ENCODE data around the gene KPNA1.
A peak's percentile ranks its signal among the peaks of the same experiment; 100 is the strongest.
"Not testable (repeated sequence)": the region's sequence is repeated elsewhere in the genome, so short reads cannot be mapped to it uniquely, and the experiment has no call there.

The KPNA1 gene

DNA sequence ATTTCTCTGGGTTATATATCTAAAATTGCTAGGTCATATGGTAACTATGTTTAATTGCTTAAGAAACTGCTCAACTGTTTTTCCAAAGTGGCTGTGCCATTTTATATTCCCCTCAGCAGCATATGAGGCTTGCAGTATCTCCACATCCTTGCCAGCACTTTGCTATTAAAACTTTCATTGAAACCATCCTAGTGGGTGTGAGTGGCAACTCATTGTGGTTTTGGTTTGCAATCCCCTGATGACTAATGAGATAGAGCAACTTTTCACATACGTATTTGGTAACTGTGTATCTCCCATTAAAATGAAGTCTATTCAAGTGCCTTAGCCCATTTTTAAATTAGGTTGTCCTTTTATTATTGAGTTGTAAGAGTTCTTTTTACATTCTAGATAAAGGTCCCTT, 17.3 kb downstream of the KPNA1 start:
- intact Hi-C loops (cut with DNase I), result no loop called here
- no peak for DNase-seq

DNA sequence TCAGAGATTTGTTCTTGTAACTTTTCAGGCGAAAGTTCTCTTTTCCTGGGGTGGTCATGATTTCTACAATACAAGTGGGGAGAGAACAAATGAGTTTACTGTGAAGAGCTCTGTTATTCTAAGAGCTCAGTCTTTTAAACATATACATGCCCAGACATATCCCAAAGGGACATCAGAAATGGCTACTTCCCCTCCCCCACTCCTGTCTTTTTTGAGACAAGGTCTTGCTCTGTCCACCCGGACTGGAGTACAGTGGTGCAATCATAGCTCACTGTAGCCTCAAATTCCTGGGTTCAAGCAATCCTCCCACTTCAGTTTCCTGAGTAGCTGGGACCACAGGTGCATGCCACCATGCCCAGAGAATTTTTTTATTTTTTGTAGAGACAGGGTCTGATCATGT, 18.2 kb downstream of the KPNA1 start:
- DNase-seq, result no peak
- intact Hi-C loops (cut with DNase I), result no loop called here

DNA sequence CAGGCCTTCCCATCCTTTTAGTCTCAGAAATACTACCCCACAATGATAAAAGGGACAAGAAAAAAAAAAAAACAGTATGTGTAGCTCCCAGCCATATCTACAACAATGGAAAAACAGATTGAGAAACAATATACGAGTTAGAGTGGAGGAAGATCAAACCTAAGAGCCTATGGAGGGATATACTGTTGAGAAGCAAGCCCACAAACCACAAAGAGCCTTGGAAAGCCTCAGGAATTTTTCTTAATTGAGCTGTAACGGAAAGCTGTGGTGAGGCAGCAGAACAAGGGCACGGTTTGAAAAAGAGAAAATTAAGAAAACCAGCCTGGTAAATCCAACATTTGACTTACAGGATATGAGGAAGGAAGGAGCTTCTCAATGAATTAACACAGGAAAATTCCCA, 21.4 kb downstream of the KPNA1 start:
- intact Hi-C loops (cut with DNase I), result no loop called here
- no peak for DNase-seq

DNA sequence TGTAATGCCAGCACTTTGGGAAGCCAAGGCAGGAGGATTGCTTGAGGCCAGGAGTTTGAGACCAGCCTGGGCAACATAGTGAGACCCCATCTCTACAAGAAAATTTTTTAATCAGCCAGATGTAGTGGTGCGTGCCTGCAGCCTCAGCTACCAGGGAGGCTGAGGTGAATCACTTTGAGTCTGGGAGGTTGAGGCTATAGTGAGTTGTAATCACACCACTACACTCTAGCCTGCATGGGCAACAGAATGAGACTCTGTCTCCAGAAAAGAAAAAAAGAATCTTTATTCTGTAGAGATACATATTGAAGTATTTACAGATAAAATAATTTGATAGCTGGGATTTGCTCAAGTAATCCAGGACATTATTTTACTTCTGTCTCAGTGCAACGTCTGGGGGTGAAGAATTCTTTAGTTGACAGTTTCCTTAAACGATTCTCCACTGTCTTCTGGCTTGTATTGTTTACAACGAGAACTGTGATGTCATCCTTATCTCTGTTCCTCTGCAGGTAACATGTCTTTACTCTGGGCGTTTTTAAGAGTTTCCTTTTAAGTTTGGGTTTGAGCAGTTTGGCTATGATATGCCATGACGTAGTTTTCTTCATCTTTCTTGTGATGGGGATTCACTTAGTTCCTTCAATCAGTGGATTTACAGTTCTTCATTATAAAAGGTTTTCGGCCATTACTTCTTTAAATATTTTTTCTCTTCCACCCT, 26.3 kb downstream of the KPNA1 start:
- intact Hi-C loops (cut with DNase I), result no loop called here
- DNase-seq, result no peak

DNA sequence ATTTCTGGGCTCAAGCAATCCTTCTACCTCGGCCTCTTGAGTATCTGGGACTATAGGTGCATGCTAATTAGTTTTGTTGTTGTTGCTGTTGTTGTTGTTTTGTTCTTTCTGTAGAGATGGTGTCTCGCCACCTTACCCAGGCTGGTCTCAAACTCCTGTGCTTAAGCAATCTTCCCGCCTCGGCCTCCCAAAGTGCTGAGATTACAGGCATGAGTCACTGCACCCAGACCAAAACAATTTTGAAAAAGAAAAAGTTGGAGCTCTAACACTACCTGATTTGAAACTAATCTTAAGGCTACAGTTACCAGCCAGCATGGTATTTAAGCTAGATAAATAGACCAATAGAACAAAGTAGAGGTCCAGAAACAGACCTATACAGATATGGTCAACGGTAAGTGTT, 29.8 kb downstream of the KPNA1 start:
- intact Hi-C loops (cut with DNase I), result no loop called here
- DNase-seq, result peak in 1 of 42 donors; percentile 16

DNA sequence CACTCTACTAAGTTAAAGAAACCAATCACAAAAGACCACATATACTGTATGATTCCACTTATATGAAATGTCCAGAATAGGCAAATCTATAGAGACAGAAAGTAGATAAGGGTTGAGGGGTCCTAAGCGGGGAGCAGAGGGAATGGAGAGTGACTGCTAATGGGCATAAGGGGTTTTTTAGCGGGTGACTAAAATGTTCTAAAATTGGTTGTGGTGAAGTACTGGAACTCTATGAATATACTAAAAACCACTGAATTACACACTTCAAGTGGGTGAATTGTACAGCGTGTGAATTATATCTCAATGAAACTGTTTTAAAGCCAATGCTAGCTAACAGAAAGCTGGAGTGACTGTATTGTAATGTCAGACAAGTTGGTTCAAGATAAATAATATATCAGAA, 33.3 kb downstream of the KPNA1 start:
- intact Hi-C loops (cut with DNase I), result no loop called here

DNA sequence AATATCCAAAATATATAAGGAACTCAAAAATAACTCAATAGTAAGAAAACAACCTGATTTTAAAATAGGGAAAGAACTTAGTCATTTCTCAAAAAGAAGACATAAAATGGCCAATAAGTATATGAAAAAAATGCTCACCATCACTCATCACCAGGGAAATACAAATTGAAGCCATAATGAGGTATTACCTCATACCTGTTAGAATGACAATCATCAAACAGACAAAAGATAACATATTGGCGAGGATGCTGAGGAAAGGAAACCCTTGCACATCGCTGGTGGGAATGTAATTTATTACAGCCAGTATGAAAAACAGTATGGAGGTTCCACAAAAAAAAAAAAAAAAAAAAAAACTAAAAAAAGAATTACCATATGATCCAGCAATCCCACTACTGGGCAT, 38.2 kb downstream of the KPNA1 start:
- DNase-seq, result no peak
- intact Hi-C loops (cut with DNase I), result no loop called here

More for the DNA sequence above, 33.3 kb downstream of the KPNA1 start:
- DNase-seq, result no peak

DNA sequence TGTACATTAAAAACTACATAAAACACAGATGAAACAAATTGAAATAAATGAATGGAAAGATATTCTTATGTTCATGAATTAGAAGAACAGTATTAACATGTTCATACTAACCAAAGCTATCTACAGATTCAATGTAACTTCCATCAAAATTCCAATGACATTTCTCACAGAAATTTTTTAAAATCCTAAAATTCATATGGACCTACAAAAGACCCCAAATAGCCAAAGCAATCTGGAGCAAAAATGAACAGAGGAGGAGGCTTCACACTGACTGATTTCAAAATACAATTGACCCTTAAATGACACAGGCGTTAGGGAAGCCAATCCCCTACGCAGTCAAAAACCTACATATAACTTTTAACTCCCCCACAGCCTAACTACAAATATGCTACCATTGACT, 39.4 kb downstream of the KPNA1 start:
- DNase-seq, result no peak
- intact Hi-C loops (cut with DNase I), result no loop called here

DNA sequence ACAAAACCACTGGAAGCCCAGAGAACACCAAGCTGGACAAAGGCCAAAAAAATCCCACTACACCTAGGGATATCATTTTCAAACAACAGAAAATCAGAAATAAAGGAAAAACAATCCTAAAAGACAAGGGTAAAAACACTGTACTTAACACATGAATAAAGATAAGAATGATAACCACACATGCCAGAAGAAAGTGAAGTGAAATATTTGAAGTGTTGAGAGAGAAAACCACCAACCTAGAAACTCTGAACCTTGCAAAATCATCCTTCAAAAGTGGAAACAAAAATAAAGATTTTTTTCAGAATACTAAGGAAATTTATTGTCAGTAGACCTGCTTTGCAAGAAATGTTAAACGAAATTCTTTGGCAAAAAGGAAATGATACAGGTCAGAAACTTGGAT, 45.1 kb downstream of the KPNA1 start:
- intact Hi-C loops (cut with DNase I), result no loop called here
- DNase-seq, result no peak

DNA sequence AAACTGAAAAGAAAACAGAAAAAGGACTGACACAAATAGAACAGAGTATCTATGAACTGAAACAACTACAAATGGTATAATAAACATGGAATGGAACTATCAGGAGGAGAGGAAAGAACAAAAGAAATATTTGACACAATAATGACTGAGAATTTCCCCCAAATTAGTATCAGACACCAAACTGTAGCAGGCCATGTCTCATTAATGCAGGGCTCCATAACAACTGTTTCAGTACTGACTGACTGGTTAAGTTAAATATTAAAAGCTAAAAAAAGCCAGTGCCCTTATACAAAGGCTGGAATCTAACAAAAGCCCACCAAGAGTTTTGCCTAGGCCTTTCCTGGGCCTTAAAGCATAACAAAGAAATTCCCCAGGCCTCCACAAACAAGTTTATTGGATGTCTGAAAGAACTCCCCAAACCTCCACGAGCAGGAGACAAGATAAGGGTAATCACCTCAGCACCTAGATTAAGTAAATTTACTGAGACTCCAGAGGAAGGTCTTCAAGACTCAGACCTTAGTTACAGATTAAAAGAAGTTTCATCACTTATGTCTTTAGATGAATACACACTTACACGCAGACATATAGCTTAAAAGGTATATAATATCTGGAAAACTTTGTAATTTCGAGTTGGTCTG, 45.7 kb downstream of the KPNA1 start:
- intact Hi-C loops (cut with DNase I), result no loop called here

DNA sequence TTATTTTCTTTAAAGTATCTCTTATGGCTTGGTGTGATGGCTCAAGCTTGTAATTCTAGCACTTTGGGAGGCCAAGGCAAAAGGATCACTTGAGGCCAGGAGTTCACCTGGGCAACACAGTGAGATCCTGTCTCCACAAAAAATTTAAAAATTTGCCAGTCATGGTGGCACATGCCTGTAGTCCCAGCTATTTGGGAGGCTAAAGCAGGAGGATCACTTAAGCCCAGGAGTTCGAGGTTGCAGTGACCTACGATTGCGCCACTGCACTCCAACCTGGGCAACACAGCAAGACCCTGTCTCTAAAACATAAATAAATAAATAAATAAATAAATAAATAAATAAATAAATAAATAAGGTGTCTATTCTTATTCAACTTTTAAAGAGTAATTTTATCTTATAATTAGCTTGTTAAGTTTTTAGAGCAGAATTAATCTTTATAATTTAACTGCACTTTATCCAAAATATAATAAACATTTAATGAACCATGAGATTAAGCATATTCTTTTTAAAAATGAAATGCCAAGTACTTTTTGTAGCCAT, 48.0 kb downstream of the KPNA1 start:
- DNase-seq, result no peak
- intact Hi-C loops (cut with DNase I), result no loop called here

More for the DNA sequence above, 45.7 kb downstream of the KPNA1 start:
- DNase-seq, result no peak

DNA sequence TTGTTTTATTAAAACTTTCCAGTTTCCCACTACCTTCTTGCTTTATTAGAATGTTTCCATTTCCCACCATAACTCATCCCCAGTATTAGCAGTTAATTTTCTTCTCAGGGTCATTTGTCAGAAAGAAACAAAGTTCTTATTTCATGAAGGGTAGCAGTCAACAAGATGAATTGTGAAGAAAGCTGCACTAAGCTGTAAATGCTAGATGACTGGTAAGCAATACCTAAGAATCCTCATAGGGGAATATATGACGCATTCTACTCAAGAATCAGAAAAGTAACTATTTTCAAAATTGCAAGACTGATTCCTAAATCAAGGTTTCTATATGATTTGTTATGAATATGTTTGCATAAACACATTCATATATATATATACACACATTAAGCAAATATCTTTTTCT, 50.1 kb downstream of the KPNA1 start:
- DNase-seq, result no peak
- intact Hi-C loops (cut with DNase I), result no loop called here

DNA sequence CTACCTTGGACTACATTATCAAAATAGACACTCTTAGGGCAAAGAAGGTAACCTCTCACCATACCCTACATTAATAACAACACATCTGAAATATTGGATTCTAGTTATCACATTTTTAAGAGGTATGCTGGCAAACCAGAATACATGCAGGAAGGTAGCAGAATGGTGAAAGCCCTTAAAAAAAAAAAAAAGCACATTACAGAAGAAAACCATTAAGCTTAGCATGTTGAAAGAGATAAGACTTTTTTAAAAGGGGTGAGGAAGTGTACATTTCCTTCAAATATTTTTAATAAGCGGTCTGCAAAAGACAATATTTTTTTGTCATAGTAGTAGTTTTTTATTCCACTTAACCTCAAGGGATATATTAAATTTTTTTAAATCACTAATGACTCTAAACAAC, 52.3 kb downstream of the KPNA1 start:
- DNase-seq, result no peak
- intact Hi-C loops (cut with DNase I), result no loop called here

DNA sequence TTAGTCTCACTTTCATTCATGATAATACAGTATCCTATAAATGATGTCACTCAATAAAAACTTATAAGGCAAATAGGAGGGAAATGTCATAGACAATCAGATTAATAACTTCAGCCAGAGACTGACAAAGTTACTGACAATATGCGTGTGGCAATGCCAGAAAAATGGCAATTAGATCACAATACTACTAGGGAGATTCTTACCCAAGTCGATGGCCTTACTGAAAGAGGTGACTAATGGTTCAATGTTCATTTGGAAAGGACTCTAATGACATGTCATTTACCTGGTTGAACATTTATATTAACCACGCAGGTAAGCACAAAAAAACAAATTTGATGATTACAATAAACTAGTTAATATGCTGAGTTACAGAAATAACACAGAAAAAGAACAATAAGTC, 52.9 kb downstream of the KPNA1 start:
- intact Hi-C loops (cut with DNase I), result no loop called here
- DNase-seq, result no peak

DNA sequence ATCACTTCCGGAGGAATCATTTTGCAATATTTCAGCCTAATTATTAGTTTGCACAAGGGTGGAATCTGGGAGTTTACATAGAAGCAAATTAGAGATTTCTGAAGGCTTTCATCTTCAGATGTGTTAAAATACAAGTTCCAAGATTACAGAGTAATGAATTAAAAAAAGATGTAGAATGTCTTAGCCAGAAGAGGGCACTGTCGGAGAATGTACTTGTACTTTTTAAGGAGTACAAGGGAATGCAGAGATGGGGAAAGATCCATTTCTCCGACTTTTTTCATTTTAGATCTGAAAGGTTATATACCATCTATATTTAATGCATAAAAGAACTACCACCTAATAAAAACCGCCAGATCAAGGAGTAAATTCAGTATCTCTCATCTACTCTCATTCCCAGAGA, 55.7 kb downstream of the KPNA1 start:
- peak in 6 of 42 donors; percentile 8 to 27 (median 20) for DNase-seq

DNA sequence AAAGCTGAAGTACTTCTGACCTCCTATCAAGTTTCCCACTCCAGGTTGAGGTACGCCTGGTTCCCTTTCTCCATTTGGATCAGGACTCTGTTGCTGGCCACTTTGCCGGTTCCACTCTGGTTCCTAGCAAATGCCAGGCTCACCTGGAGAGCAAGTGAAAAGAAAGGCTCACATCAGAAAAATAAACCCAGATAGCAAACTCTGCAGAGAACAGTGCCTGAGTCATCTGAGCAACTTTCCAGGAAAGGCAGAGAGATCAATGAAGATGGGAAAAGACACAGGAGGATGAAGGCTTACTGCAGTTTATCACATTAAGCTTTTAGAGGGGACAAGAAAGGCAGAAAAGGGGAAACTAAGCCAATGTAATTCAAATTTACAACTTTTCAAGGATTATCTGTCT, 57.0 kb downstream of the KPNA1 start:
- intact Hi-C loops (cut with DNase I), result no loop called here
- DNase-seq, result no peak

More for the DNA sequence above, 55.7 kb downstream of the KPNA1 start:
- intact Hi-C loops (cut with DNase I), result no loop called here

DNA sequence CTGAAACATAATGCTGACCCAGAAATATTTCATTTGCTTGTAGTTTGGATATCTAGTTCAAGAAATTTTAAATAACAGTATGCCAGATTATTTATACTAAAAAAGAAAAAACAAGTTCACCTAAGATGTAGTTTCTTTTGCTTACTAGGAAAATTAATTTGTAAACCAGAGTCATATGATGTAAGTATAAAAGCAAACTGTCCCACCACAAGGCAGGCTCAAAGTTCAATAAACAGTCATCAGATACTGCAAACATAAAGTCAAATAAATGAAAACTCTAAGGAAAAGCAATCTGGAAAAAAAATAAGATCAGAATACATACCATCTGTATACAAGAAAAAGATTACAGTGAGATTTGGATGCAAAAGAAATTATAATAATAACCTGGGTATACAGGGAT, 58.7 kb downstream of the KPNA1 start:
- intact Hi-C loops (cut with DNase I), result no loop called here
- no peak for DNase-seq

DNA sequence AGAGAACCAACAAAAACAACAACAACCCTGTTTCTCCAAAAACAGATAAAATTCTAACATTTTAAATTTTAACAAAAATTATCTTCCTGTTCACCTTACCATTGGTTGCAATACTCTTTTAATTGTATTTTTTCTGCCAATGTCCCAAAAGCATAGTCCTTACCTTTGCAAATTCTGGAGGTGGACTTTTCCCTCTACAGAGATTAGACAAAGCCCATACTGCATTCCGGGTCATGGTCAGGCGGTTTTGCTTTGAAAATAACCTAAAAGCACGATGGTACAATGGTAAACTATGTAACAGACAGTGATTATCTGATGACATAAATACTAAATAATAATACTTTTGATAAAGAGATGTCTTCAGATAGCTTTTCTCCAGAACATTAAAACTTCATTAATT, 63.4 kb downstream of the KPNA1 start:
- intact Hi-C loops (cut with DNase I), result no loop called here

DNA sequence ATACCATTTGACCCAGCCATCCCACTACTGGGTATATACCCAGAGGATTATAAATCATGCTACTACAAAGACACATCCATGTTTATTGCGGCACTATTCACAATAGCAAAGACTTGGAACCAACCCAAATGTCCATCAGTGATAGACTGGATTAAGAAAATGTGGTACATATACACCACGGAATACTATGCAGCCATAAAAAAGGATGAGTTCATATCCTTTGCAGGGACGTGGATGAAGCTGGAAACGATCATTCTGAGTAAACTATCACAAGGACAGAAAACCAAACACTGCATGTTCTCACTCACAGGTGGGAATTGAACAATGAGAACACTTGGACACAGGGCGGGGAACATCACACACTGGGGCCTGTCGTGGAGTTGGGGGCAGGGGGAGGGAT, 66.5 kb downstream of the KPNA1 start:
- DNase-seq; intact Hi-C loops (cut with DNase I): not testable (repeated sequence)

More for the DNA sequence above, 63.4 kb downstream of the KPNA1 start:
- DNase-seq, result no peak

DNA sequence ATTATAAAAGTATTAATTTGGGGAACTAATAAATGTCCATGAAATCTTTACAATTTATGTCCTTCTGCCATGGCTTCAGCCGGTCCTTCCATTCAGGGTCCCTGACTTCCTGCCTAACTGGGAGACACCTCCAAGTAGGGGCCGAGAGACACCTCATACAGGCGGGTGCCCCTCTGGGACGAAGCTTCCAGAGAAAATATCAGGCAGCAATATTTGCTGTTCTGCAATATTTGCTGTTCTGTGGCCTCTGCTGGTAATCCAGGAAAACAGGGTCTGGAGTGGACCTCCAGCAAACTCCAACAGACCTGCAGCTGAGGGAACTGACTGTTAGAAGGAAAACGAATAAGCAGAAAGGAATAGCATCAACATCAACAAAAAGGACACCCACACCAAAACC, 70.2 kb downstream of the KPNA1 start:
- intact Hi-C loops (cut with DNase I); DNase-seq: not testable (repeated sequence)
